NCI-H82 treated with DMSO at 0.1 percent for 48 hours (cell line): Measurements from ENCODE around the gene DOCK3.
"Not testable (repeated sequence)": the region's sequence is repeated elsewhere in the genome, so short reads cannot be mapped to it uniquely, and the experiment has no call there.

ENCODE experiments used
- DNase-seq: peaks from one replicate; lab custom pipeline; 2025; ENCODE audit not compliant: unreplicated experiment; lab: John Stamatoyannopoulos, UW

Gene DOCK3

GRCh38 chr3:50790894-50791293 is 116.2 kb downstream of the DOCK3 start:
- DNase-seq, result not testable (repeated sequence)

- no peak for DNase-seq
These were observed 117.8 kb downstream of the DOCK3 start for GRCh38 chr3:50792568-50792967.

GRCh38 chr3:50803805-50804204 is 129.1 kb downstream of the DOCK3 start:
- not testable (repeated sequence) for DNase-seq

GRCh38 chr3:50804376-50804775 is 129.6 kb downstream of the DOCK3 start:
- not testable (repeated sequence) for DNase-seq

GRCh38 chr3:50805321-50805720 is 130.6 kb downstream of the DOCK3 start:
- DNase-seq, result no peak

GRCh38 chr3:50806031-50806430 is 131.3 kb downstream of the DOCK3 start:
- DNase-seq, result no peak

- no peak for DNase-seq
These were observed 132.1 kb downstream of the DOCK3 start for GRCh38 chr3:50806806-50807205.

- DNase-seq, result no peak
These were observed 132.5 kb downstream of the DOCK3 start for GRCh38 chr3:50807266-50807665.

- DNase-seq, result no peak
These were observed 137.2 kb downstream of the DOCK3 start for GRCh38 chr3:50811893-50812292.

GRCh38 chr3:50815844-50816243 is 141.1 kb downstream of the DOCK3 start:
- DNase-seq, result no peak

GRCh38 chr3:50816894-50817293 is 142.2 kb downstream of the DOCK3 start:
- no peak for DNase-seq

GRCh38 chr3:50817756-50818529 is 143.2 kb downstream of the DOCK3 start:
- no peak for DNase-seq

GRCh38 chr3:50819882-50820281 is 145.2 kb downstream of the DOCK3 start:
- DNase-seq, result no peak

- DNase-seq, result no peak
These were observed 151.1 kb downstream of the DOCK3 start for GRCh38 chr3:50825841-50826240.

GRCh38 chr3:50830451-50830850 is 155.7 kb downstream of the DOCK3 start:
- DNase-seq, result no peak

GRCh38 chr3:50831009-50831408 is 156.3 kb downstream of the DOCK3 start:
- DNase-seq, result not testable (repeated sequence)

- no peak for DNase-seq
These were observed 166.3 kb downstream of the DOCK3 start for GRCh38 chr3:50840983-50841489.

GRCh38 chr3:50848308-50848707 is 173.6 kb downstream of the DOCK3 start:
- no peak for DNase-seq

- no peak for DNase-seq
These were observed 176.1 kb downstream of the DOCK3 start for GRCh38 chr3:50850639-50851511.

GRCh38 chr3:50853936-50854335 is 179.2 kb downstream of the DOCK3 start:
- DNase-seq, result no peak

GRCh38 chr3:50862221-50862620 is 187.5 kb downstream of the DOCK3 start:
- DNase-seq, result no peak
